K562 (cell line): ENCODE results near the gene CSTPP1. TPM values are rescaled to one million over a fixed set of nuclear protein-coding genes. Genes with fewer than 3 reads are reported as not detected.

Experiments
- ATAC-seq: fragments of 200-7000 bp; cut with Tn5 transposase; 3 replicates; pipeline ENCODE4 v1.9.1; 2020; ENCODE audit warnings: moderate library complexity
- BruUV-seq: library from RNA; stranded (reverse); fragments of 400-500 nt; replicated peaks from 2 replicates; lab custom pipeline; 2021; lab: Mats Ljungman, UMichigan
- CTCF ChIA-PET: fragments of 300-600 bp; formaldehyde crosslinking; extraction: SDS; loops from one replicate; lab custom pipeline; 2021; ENCODE audit warnings: low intra/inter-chr PET ratio; lab: Yijun Ruan, JAX
- POLR2A ChIA-PET: fragments of 300-600, 350-650 bp; sonication (Branson Sonifier 250); formaldehyde crosslinking; extraction: SDS; loops from one replicate; lab custom pipeline; 2021; ENCODE audit warnings: antibody characterized with exemption, inconsistent platforms; lab: Yijun Ruan, JAX
- DNase-seq, 4 experiments: peaks; one replicate each; pipeline versions ENCODE4 v3.0.0 to v3.0.0-alpha.2; 2011 to 2018; ENCODE audit warnings: low spot score in 3 of 4, mixed read lengths in 3 of 4; ENCODE audit errors: extremely low read depth in 1 of 4
- FAIRE-seq: peaks from 2 replicates; lab custom pipeline; 2011; peaks lifted over from hg19 to GRCh38; lab: Jason Lieb, UNC
- H2AFZ ChIP-seq: 2 replicates; pipeline ENCODE4 v1.6.0; 2011; ENCODE audit warnings: low read depth, low read length, control low read depth, inconsistent platforms
- H3K27ac ChIP-seq: fragments of 200-600 bp; 3 replicates; pipeline ENCODE4 v1.8.0; 2011; ENCODE audit warnings: low read depth, mild to moderate bottlenecking, control low read depth, inconsistent platforms, low read length, moderate library complexity, mixed read lengths; ENCODE audit errors: extremely low read depth
- H3K27me3 ChIP-seq, 2 experiments: fragments of 300-600 bp in 1 of 2; 2 replicates in 1 of 2; 3 replicates in 1 of 2; pipeline versions ENCODE4 v1.6.0 to v1.8.0; 2011; ENCODE audit warnings: inconsistent platforms in 2 of 2, low read length in 2 of 2, mild to moderate bottlenecking in 1 of 2, mixed read lengths in 1 of 2, moderate library complexity in 1 of 2; ENCODE audit not compliant: control insufficient read depth in 2 of 2, insufficient read depth in 2 of 2
- H3K36me3 ChIP-seq: fragments of 300-600 bp; 3 replicates; pipeline ENCODE4 v1.8.0; 2011; ENCODE audit warnings: mild to moderate bottlenecking, low read length, inconsistent platforms; ENCODE audit not compliant: control insufficient read depth, insufficient read depth
- H3K4me1 ChIP-seq, 2 experiments: fragments of 200-600 bp in 1 of 2; replicated peaks in 1 of 2; 2 replicates in 1 of 2; 3 replicates in 1 of 2; pipeline versions ENCODE4 v1.5.1 to v1.8.0; 2011; ENCODE audit warnings: inconsistent platforms in 2 of 2, low read length in 2 of 2, mild to moderate bottlenecking in 1 of 2, mixed read lengths in 1 of 2, moderate library complexity in 1 of 2; ENCODE audit not compliant: control insufficient read depth in 2 of 2, insufficient read depth in 2 of 2
- H3K4me2 ChIP-seq: 2 replicates; pipeline ENCODE4 v1.6.1; 2011; ENCODE audit warnings: low read length, control low read depth, inconsistent platforms, mixed read lengths; ENCODE audit not compliant: insufficient read depth
- H3K4me3 ChIP-seq: fragments of 200-600 bp; sonication (generic), shearing (Covaris generic); 2 replicates; pipeline ENCODE4 v1.5.1; 2016; ENCODE audit warnings: control low read depth, inconsistent platforms
- H3K79me2 ChIP-seq: fragments of 200-600 bp; 3 replicates; pipeline ENCODE4 v1.8.0; 2011; ENCODE audit warnings: low read length, inconsistent platforms; ENCODE audit not compliant: control insufficient read depth, insufficient read depth
- H3K9ac ChIP-seq, 2 experiments: 2 replicates each; pipeline versions ENCODE4 v1.6.0 to v1.6.1; 2011; ENCODE audit warnings: low read depth in 2 of 2, low read length in 2 of 2, control low read depth in 1 of 2, inconsistent platforms in 1 of 2, mild to moderate bottlenecking in 1 of 2, mixed read lengths in 1 of 2; ENCODE audit not compliant: insufficient read depth in 1 of 2
- H3K9me1 ChIP-seq: one replicate; pipeline ENCODE4 v1.6.0; 2011; ENCODE audit warnings: inconsistent platforms, mild to moderate bottlenecking, low read length, moderate library complexity; ENCODE audit not compliant: control insufficient read depth, insufficient read depth
- H3K9me3 ChIP-seq: replicated peaks from 2 replicates; pipeline ENCODE4 v1.5.1; 2011; ENCODE audit warnings: low read depth, low read length, inconsistent platforms; ENCODE audit not compliant: control insufficient read depth, insufficient read depth
- H4K20me1 ChIP-seq: replicated peaks from 2 replicates; pipeline ENCODE4 v1.6.1; 2011; ENCODE audit warnings: low read length, inconsistent platforms, mixed read lengths; ENCODE audit not compliant: control insufficient read depth, insufficient read depth
- ATF7 ChIP-seq: fragments of 450-650 bp; IDR thresholded peaks from 2 replicates; pipeline ENCODE4 v1.7.1; 2014; ENCODE audit warnings: mild to moderate bottlenecking, moderate library complexity
- ELF1 ChIP-seq: fragments of 200-800 bp; sonication (Bioruptor generic); IDR thresholded peaks from 2 replicates; pipeline ENCODE4 v1.6.1; 2016; ENCODE audit warnings: missing genetic modification characterization, missing compliant biosample characterization
- ETV1 ChIP-seq: fragments of 450-650 bp; conservative IDR thresholded peaks from 2 replicates; pipeline ENCODE4 v1.6.1; 2016; ENCODE audit warnings: missing genetic modification characterization, control low read depth, low read depth, missing compliant biosample characterization
- L3MBTL2 ChIP-seq: fragments of 450-650 bp; IDR thresholded peaks from 2 replicates; pipeline ENCODE4 v1.6.1; 2016; ENCODE audit warnings: mild to moderate bottlenecking, moderate library complexity
- MEIS2 ChIP-seq: fragments of 450-650 bp; IDR thresholded peaks from 2 replicates; pipeline ENCODE4 v1.6.1; 2014; ENCODE audit warnings: mild to moderate bottlenecking; ENCODE audit not compliant: partially characterized antibody
- WGBS: fragments of 100-300 bp; shearing (Covaris generic); methylation state at CpG from one replicate; pipeline ENCODE4 v1.1.6; 2016; ENCODE audit warnings: low coverage, mixed read lengths; ENCODE audit not compliant: insufficient coverage; ENCODE audit errors: missing lambda C conversion rate; 5-methylcytosine and 5-hydroxymethylcytosine counted together
- in situ Hi-C: fragments of 300-500 bp; cut with MboI; formaldehyde crosslinking; loops from 4 replicates; pipeline ENCODE4 v1.15.0; 2018; ENCODE audit warnings: inconsistent platforms, mixed read lengths
- intact Hi-C: fragments of 100-400 bp; cut with micrococcal nuclease; formaldehyde crosslinking; loops from 2 replicates; pipeline ENCODE4 v1.14.2; 2022
- polyA plus RNA-seq, 8 experiments: library from polyadenylated mRNA; depleted of rRNA in 4 of 8; stranded (reverse) in 5 of 8; unstranded in 3 of 8; fragments of >200 nt; fragmentation: Nextera tagmentation in 2 of 8; fragmentation: Illumina TruSeq in 1 of 8; extraction: Ambion mirVana in 2 of 8; extraction: Trizol in 1 of 8; gene quantifications; 2 replicates each; pipeline versions ENCODE4 v1.2.1 to v1.2.3, GENCODE V29; 2011 to 2014; ENCODE audit warnings: inconsistent platforms in 1 of 8, missing spikeins in 1 of 8
- total RNA-seq, 7 experiments: library from RNA; depleted of rRNA in 6 of 7; stranded (reverse); fragments of >200 nt in 6 of 7; fragmentation: Illumina TruSeq in 2 of 7; extraction: Trizol in 2 of 7; gene quantifications; 2 replicates each; pipeline versions ENCODE4 v1.2.1 to v1.2.3, GENCODE V29; 2011 to 2021; ENCODE audit warnings: low replicate concordance in 1 of 7
- TF ChIP-seq, protein P1 (sequence below): IDR thresholded peaks from 3 replicates; pipeline ENCODE4 v1.6.1; 2011; ENCODE audit warnings: borderline replicate concordance, mild to moderate bottlenecking; ENCODE audit not compliant: insufficient read length, insufficient read depth
- TF ChIP-seq, protein P2 (sequence below): fragments of 450-650 bp; formaldehyde crosslinking; IDR thresholded peaks from 2 replicates; pipeline ENCODE4 v1.4.0; 2020; ENCODE audit warnings: mild to moderate bottlenecking, moderate library complexity
- TF ChIP-seq, protein P3 (sequence below): fragments of 450-650 bp; IDR thresholded peaks from 2 replicates; pipeline ENCODE4 v1.6.1; 2016
- TF ChIP-seq, protein P4 (sequence below), 2 experiments: IDR thresholded peaks in 1 of 2; conservative IDR thresholded peaks in 1 of 2; 2 replicates each; pipeline ENCODE4 v1.6.1; 2016; ENCODE audit warnings: low read depth in 2 of 2, mild to moderate bottlenecking in 1 of 2, missing compliant biosample characterization in 1 of 2, missing genetic modification characterization in 1 of 2, moderate library complexity in 1 of 2

Gene CSTPP1
- total and polyA plus RNA-seq, 9 of the 15 experiments (the other 6 are each of a cell fraction or from before 2014, with no cell fraction given) = 6.5 to 17.8 (median 9.2) TPM

DNA sequence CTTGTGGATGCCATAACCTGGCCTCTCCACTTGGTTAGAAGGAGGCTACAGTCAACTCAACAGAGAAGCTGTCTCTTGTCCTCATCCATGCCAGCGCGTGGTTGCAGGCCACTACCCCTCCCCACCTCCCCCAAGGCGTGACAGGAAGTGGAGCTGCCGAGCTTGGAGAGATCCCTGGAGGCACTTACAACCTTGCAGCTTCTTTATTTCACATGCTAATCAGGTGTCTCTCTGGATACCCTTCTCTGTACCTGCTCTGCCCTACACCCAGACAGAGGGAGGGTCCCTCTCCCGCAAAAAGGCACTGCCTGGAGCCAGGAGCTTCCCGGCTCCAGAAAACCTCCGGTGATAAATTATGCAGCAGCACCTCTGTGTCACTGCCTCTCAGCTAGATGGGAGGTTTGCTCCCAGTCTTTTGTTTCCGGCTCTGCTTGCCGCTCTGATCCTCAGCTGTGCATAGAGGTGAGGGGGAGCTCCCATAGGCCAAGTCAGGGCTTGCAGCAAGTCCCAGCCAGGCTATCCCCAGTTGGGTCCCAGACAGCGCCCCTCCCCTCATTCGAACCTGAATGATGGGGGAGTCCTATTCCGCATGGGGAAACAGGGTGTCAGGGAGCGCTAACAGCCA lies 23.9 kb upstream of the CSTPP1 start:
- Histone ChIP-seq H3K9me3 (no peaks in the 10 kb centered on the region), H3K9ac (0 out of 4 replicates have a peak overlapping the region, but pooled peaks of 1 of the 2 experiments have one; percentile 8), H3K36me3 (no peaks in the 10 kb centered on the region), H3K27ac (no peak overlapping the region), H3K4me2 (peak overlapping the region; percentile 47), H2AFZ (peak overlapping the region; percentile 87), H3K4me1 (peaks cover 0 to 7% of the 10 kb centered on the region in 2 experiments; a peak in 2 of 5 replicates), H3K27me3 (peaks cover 48 to 53% of the 10 kb centered on the region in 2 experiments), H3K79me2 (no peaks in the 10 kb centered on the region), H3K4me3 (no peak overlapping the region), H4K20me1 (no peaks in the 10 kb centered on the region), H3K9me1 (no peaks in the 10 kb centered on the region)
- FAIRE-seq (no peak), DNase-seq (peak in 2 of 4 experiments; percentile 11 to 34), ATAC-seq (peak; percentile 61)
- in situ Hi-C loops (no loop called here), intact Hi-C loops (no loop called here)
- ChIA-PET CTCF (no interaction called here), POLR2A (interaction anchor here (0.8 to 1.2 kb wide), 2 partner anchors 12 to 92 kb away, joined by 3 read pairs; no protein-coding TSS in a partner anchor)
- no TSS peak for BruUV-seq
- 7% methylated on average over 13 of the region's 13 CpGs for WGBS
- TF ChIP-seq ELF1 (tag) (peak; percentile 43; the same call in 1 of the 2 replicates), ATF7 (0 out of 2 replicates have a peak, but pooled peaks have one; percentile 22), MEIS2 (peak; percentile 77), ETV1 (tag) (0 out of 2 replicates have a peak, but pooled peaks have one; percentile 44), L3MBTL2 (peak; percentile 58)
- TF ChIP-seq, protein P1, sequence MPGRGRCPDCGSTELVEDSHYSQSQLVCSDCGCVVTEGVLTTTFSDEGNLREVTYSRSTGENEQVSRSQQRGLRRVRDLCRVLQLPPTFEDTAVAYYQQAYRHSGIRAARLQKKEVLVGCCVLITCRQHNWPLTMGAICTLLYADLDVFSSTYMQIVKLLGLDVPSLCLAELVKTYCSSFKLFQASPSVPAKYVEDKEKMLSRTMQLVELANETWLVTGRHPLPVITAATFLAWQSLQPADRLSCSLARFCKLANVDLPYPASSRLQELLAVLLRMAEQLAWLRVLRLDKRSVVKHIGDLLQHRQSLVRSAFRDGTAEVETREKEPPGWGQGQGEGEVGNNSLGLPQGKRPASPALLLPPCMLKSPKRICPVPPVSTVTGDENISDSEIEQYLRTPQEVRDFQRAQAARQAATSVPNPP = no peak
- TF ChIP-seq, protein P2, sequence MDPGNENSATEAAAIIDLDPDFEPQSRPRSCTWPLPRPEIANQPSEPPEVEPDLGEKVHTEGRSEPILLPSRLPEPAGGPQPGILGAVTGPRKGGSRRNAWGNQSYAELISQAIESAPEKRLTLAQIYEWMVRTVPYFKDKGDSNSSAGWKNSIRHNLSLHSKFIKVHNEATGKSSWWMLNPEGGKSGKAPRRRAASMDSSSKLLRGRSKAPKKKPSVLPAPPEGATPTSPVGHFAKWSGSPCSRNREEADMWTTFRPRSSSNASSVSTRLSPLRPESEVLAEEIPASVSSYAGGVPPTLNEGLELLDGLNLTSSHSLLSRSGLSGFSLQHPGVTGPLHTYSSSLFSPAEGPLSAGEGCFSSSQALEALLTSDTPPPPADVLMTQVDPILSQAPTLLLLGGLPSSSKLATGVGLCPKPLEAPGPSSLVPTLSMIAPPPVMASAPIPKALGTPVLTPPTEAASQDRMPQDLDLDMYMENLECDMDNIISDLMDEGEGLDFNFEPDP (CRISPR knock-in tag) = no peak
- TF ChIP-seq, protein P3, sequence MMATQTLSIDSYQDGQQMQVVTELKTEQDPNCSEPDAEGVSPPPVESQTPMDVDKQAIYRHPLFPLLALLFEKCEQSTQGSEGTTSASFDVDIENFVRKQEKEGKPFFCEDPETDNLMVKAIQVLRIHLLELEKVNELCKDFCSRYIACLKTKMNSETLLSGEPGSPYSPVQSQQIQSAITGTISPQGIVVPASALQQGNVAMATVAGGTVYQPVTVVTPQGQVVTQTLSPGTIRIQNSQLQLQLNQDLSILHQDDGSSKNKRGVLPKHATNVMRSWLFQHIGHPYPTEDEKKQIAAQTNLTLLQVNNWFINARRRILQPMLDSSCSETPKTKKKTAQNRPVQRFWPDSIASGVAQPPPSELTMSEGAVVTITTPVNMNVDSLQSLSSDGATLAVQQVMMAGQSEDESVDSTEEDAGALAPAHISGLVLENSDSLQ = peak; percentile 58
- TF ChIP-seq, protein P4, sequence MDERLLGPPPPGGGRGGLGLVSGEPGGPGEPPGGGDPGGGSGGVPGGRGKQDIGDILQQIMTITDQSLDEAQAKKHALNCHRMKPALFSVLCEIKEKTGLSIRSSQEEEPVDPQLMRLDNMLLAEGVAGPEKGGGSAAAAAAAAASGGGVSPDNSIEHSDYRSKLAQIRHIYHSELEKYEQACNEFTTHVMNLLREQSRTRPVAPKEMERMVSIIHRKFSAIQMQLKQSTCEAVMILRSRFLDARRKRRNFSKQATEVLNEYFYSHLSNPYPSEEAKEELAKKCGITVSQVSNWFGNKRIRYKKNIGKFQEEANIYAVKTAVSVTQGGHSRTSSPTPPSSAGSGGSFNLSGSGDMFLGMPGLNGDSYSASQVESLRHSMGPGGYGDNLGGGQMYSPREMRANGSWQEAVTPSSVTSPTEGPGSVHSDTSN (CRISPR knock-in tag; IDR thresholded peaks at IDR 0.05; ENCODE audit: low read depth) = no peak
- TF ChIP-seq, protein P4 (tag; conservative IDR thresholded peaks at IDR 0.05; ENCODE audit: low read depth) = 0 out of 2 replicates have a peak, but pooled peaks have one; percentile 44
